GM12878 (cell line): ENCODE measurements around the gene SPAG6. TPM values are rescaled to one million over a fixed set of nuclear protein-coding genes. Genes with fewer than 3 reads are reported as not detected.

Experiments
- ATAC-seq: fragments of 200-7000 bp; cut with Tn5 transposase; 3 replicates; pipeline ENCODE4 v1.9.1; 2020; ENCODE audit warnings: mild to moderate bottlenecking, moderate library complexity
- BruUV-seq: library from RNA; stranded (reverse); fragments of 400-500 nt; replicated peaks from 2 replicates; lab custom pipeline; 2021; lab: Mats Ljungman, UMichigan
- CTCF ChIA-PET: fragments of 300-600 bp; sonication (Branson Sonifier 250); formaldehyde crosslinking; extraction: SDS; loops from one replicate; lab custom pipeline; 2021; ENCODE audit warnings: inconsistent platforms; lab: Yijun Ruan, JAX
- POLR2A ChIA-PET: fragments of 350-600 bp; formaldehyde crosslinking; extraction: SDS; loops from one replicate; lab custom pipeline; 2021; ENCODE audit warnings: inconsistent platforms; lab: Charles Lee
- RAD21 ChIA-PET: fragments of 300-600 bp; sonication (Branson Sonifier 250); formaldehyde crosslinking; loops from one replicate; lab custom pipeline; 2023; ENCODE audit warnings: antibody characterized with exemption; ENCODE audit not compliant: unreplicated experiment; lab: Charles Lee
- SMC1A ChIA-PET: fragments of 300-600 bp; sonication (Branson Sonifier 250); formaldehyde crosslinking; loops from one replicate; lab custom pipeline; 2023; ENCODE audit not compliant: unreplicated experiment, uncharacterized antibody; lab: Charles Lee
- DNase-seq: peaks from one replicate; pipeline ENCODE4 v3.0.0-alpha.2; 2011; ENCODE audit warnings: low read depth, low spot score
- FAIRE-seq: peaks from 3 replicates; lab custom pipeline; 2011; peaks lifted over from hg19 to GRCh38; lab: Jason Lieb, UNC
- H2AFZ ChIP-seq: 2 replicates; pipeline ENCODE4 v1.6.0; 2011; ENCODE audit warnings: low read depth, low read length, control low read depth; ENCODE audit not compliant: control insufficient read depth
- H3K27ac ChIP-seq: 2 replicates; pipeline ENCODE4 v1.5.1; 2011; ENCODE audit warnings: control low read depth; ENCODE audit not compliant: control insufficient read depth, insufficient read depth
- H3K27me3 ChIP-seq, 2 experiments: replicated peaks in 1 of 2; 2 replicates each; pipeline versions ENCODE4 v1.6.0 to v1.6.1; 2011; ENCODE audit warnings: low read length in 1 of 2; ENCODE audit not compliant: control insufficient read depth in 2 of 2, insufficient read depth in 2 of 2
- H3K36me3 ChIP-seq, 2 experiments: 2 replicates each; pipeline ENCODE4 v1.5.1; 2011; ENCODE audit warnings: low read length in 1 of 2; ENCODE audit not compliant: control insufficient read depth in 2 of 2, insufficient read depth in 2 of 2
- H3K4me1 ChIP-seq: 2 replicates; pipeline ENCODE4 v1.6.1; 2011; ENCODE audit warnings: mild to moderate bottlenecking, low read length, moderate library complexity, mixed read lengths; ENCODE audit not compliant: control insufficient read depth, insufficient read depth
- H3K4me2 ChIP-seq: 2 replicates; pipeline ENCODE4 v1.6.0; 2011; ENCODE audit warnings: control low read depth; ENCODE audit not compliant: control insufficient read depth, insufficient read depth
- H3K4me3 ChIP-seq: fragments of 200-600 bp; sonication (generic); 2 replicates; pipeline ENCODE4 v1.5.1; 2016
- H3K79me2 ChIP-seq: 2 replicates; pipeline ENCODE4 v1.6.0; 2011; ENCODE audit warnings: low read length; ENCODE audit not compliant: control insufficient read depth, insufficient read depth
- H3K9ac ChIP-seq: 2 replicates; pipeline ENCODE4 v1.8.0; 2011; ENCODE audit warnings: low read length, control low read depth, mixed read lengths; ENCODE audit not compliant: control insufficient read depth, insufficient read depth
- H3K9me3 ChIP-seq: replicated peaks from 3 replicates; pipeline ENCODE4 v1.5.1; 2011; ENCODE audit warnings: mild to moderate bottlenecking, low read length; ENCODE audit not compliant: control insufficient read depth, insufficient read depth
- H4K20me1 ChIP-seq: 2 replicates; pipeline ENCODE4 v1.6.0; 2011; ENCODE audit not compliant: control insufficient read depth, insufficient read depth
- EP300 ChIP-seq, 2 experiments: fragments of 150-350 bp in 1 of 2; IDR thresholded peaks; 2 replicates each; pipeline ENCODE4 v1.6.1; 2011 to 2012; ENCODE audit warnings: low read depth in 2 of 2, low read length in 2 of 2, borderline replicate concordance in 1 of 2, improper control_type of control experiment in 1 of 2, inconsistent platforms in 1 of 2; ENCODE audit not compliant: control insufficient read depth in 1 of 2
- HDAC6 ChIP-seq: fragments of 200-600 bp; sonication (generic); IDR thresholded peaks from one replicate; pipeline ENCODE4 v1.8.0; 2017; ENCODE audit warnings: antibody characterized with exemption; ENCODE audit not compliant: unreplicated experiment
- MYB ChIP-seq: fragments of 150-350 bp; IDR thresholded peaks from 2 replicates; pipeline ENCODE4 v1.6.1; 2014; ENCODE audit warnings: mild to moderate bottlenecking, low read depth, low read length, borderline replicate concordance
- NFIC ChIP-seq: IDR thresholded peaks from 2 replicates; pipeline ENCODE4 v1.6.1; 2012; ENCODE audit warnings: low read depth, mild to moderate bottlenecking, inconsistent platforms, low read length, moderate library complexity
- NFXL1 ChIP-seq: fragments of 450-650 bp; IDR thresholded peaks from 2 replicates; pipeline ENCODE4 v1.6.1; 2017; ENCODE audit warnings: antibody characterized with exemption, mild to moderate bottlenecking, borderline replicate concordance
- PKNOX1 ChIP-seq: fragments of 450-650 bp; IDR thresholded peaks from 2 replicates; pipeline ENCODE4 v1.6.1; 2016; ENCODE audit warnings: mild to moderate bottlenecking
- SIN3A ChIP-seq: IDR thresholded peaks from 2 replicates; pipeline ENCODE4 v1.6.1; 2012; ENCODE audit warnings: low read depth, low read length, improper control_type of control experiment
- SIX5 ChIP-seq: IDR thresholded peaks from 2 replicates; pipeline ENCODE4 v1.6.1; 2011; ENCODE audit warnings: mild to moderate bottlenecking, low read depth, low read length, moderate library complexity; ENCODE audit not compliant: severe bottlenecking
- ZSCAN29 ChIP-seq: fragments of 450-650 bp; IDR thresholded peaks from 2 replicates; pipeline ENCODE4 v1.6.1; 2017; ENCODE audit warnings: mild to moderate bottlenecking, moderate library complexity
- WGBS: methylation state at CpG from one replicate; pipeline ENCODE4 v1.1.6; 2016; ENCODE audit warnings: low lambda C conversion rate; ENCODE audit not compliant: insufficient replicate concordance, insufficient coverage; ENCODE audit errors: missing lambda C conversion rate; 5-methylcytosine and 5-hydroxymethylcytosine counted together
- in situ Hi-C: fragments of 300-500 bp; cut with MboI; formaldehyde crosslinking; loops from 9 replicates; pipeline ENCODE4 v1.14.3; 2018; ENCODE audit warnings: mixed read lengths
- intact Hi-C: fragments of 100-400 bp; cut with micrococcal nuclease; formaldehyde crosslinking; loops from one replicate; pipeline ENCODE4 v1.14.2; 2022; ENCODE audit not compliant: unreplicated experiment
- polyA plus RNA-seq, 11 experiments: library from polyadenylated mRNA; depleted of rRNA in 4 of 11; unstranded in 6 of 11; stranded (reverse) in 5 of 11; fragments of >200 nt; fragmentation: Nextera tagmentation in 4 of 11; fragmentation: Illumina TruSeq in 1 of 11; extraction: Ambion mirVana in 4 of 11; extraction: Trizol in 1 of 11; gene quantifications; 1 replicate in 1 of 11; 2 replicates in 10 of 11; pipeline versions ENCODE4 v1.2.1 to v1.2.3, GENCODE V29; 2011 to 2016; ENCODE audit warnings: inconsistent platforms in 2 of 11, missing spikeins in 2 of 11, low read depth in 1 of 11
- total RNA-seq, 4 experiments: library from RNA; depleted of rRNA in 3 of 4; stranded (reverse); fragments of >200 nt in 3 of 4; fragmentation: Illumina TruSeq in 1 of 4; extraction: Trizol in 1 of 4; gene quantifications; 2 replicates each; pipeline versions ENCODE4 v1.2.1 to v1.2.3, GENCODE V29; 2013 to 2021

The SPAG6 gene
- total and polyA plus RNA-seq, 10 of the 15 experiments (the other 5 are each of a cell fraction or from before 2014, with no cell fraction given): 0.13 to 0.99 (median 0.40) TPM; not detected in 1

- Histone ChIP-seq H3K36me3 (no peaks in the 10 kb centered on the region), H2AFZ (no peak overlapping the region), H3K79me2 (no peaks in the 10 kb centered on the region), H3K9ac (no peak overlapping the region), H3K9me3 (peaks cover 4% of the 10 kb centered on the region; the same call in 1 of the 3 replicates), H3K4me1 (no peaks in the 10 kb centered on the region), H3K4me3 (no peak overlapping the region), H3K27me3 (peaks cover 2 to 8% of the 10 kb centered on the region in 2 experiments; a peak in 2 of 4 replicates), H3K27ac (no peak overlapping the region), H3K4me2 (no peak overlapping the region), H4K20me1 (no peaks in the 10 kb centered on the region)
- DNase-seq (no peak), FAIRE-seq (no peak), ATAC-seq (no peak)
- in situ Hi-C loops (no loop called here), intact Hi-C loops (no loop called here)
- ChIA-PET CTCF (interaction anchor here (0.6 kb wide), 1 partner anchor 371 kb away, joined by 3 read pairs; no protein-coding TSS in a partner anchor), POLR2A (interaction anchor here (0.7 to 1.0 kb wide), 2 partner anchors 10 to 92 kb away, joined by 3 read pairs; no protein-coding TSS in a partner anchor), SMC1A (interaction anchor here (0.7 to 1.7 kb wide), 6 partner anchors 16 to 105 kb away, joined by 3 to 4 read pairs (median 3); no protein-coding TSS in a partner anchor), RAD21 (interaction anchor here (1.2 kb wide), 1 partner anchor 10 kb away, joined by 3 read pairs; no protein-coding TSS in a partner anchor)
- TF ChIP-seq EP300 (IDR thresholded peaks at IDR 0.05; ENCODE audit: borderline replicate concordance in 1 of 2, control insufficient read depth in 1 of 2, low read depth in 2 of 2, low read length in 2 of 2) (no peak), NFIC (no peak), PKNOX1 (no peak), SIX5 (no peak), ZSCAN29 (no peak), SIN3A (no peak), HDAC6 (no peak), NFXL1 (no peak), MYB (no peak)
- 92% methylated on average over 1 of the region's 1 CpG for WGBS
- no TSS peak for BruUV-seq
Measured at GRCh38 chr10:22349755-22350154, 4.5 kb downstream of the SPAG6 start.
